GM12874 (cell line): ENCODE measurements around the gene EVC.

Experiments
- CTCF ChIP-seq: IDR thresholded peaks from 2 replicates; pipeline ENCODE4 v1.5.1; 2011; ENCODE audit warnings: low read depth, mild to moderate bottlenecking, control low read depth, low read length, moderate library complexity; ENCODE audit not compliant: insufficient read depth

The EVC gene

GRCh38 chr4:5713861-5714260, 2.9 kb downstream of the EVC start:
- no peak for TF ChIP-seq CTCF

- TF ChIP-seq CTCF = no peak
Measured at GRCh38 chr4:5715357-5715756, 4.4 kb downstream of the EVC start.

GRCh38 chr4:5716391-5716790, 5.4 kb downstream of the EVC start:
- TF ChIP-seq CTCF = no peak

- no peak for TF ChIP-seq CTCF
Measured at GRCh38 chr4:5717449-5718158, 6.6 kb downstream of the EVC start.

- TF ChIP-seq CTCF = no peak
Measured at GRCh38 chr4:5718411-5718810, 7.4 kb downstream of the EVC start.

- no peak for TF ChIP-seq CTCF
Measured at GRCh38 chr4:5719350-5720055, 8.5 kb downstream of the EVC start.

- TF ChIP-seq CTCF = no peak
Measured at GRCh38 chr4:5720157-5720850, 9.3 kb downstream of the EVC start.
